PC-9 (cell line): Measurements from ENCODE around the gene GALNT9. TPM values are rescaled to one million over a fixed set of nuclear protein-coding genes. Genes with fewer than 3 reads are reported as not detected.

Experiments used
- BruUV-seq: library from RNA; stranded (reverse); fragments of 400-500 nt; replicated peaks from 2 replicates; lab custom pipeline; 2021; lab: Mats Ljungman, UMichigan
- CTCF ChIA-PET: fragments of 300-600 bp; sonication (Branson Sonifier 250); formaldehyde crosslinking; loops from one replicate; lab custom pipeline; 2022; ENCODE audit warnings: antibody characterized with exemption; lab: Charles Lee
- POLR2A ChIA-PET: fragments of 300-600 bp; sonication (Branson Sonifier 250); formaldehyde crosslinking; loops from one replicate; lab custom pipeline; 2022; ENCODE audit warnings: antibody characterized with exemption; ENCODE audit not compliant: unreplicated experiment; lab: Charles Lee
- DNase-seq, 2 experiments: peaks; one replicate each; pipeline versions ENCODE4 v3.0.0 to v3.0.0-alpha.2; 2015 to 2022; ENCODE audit warnings: mixed read lengths in 1 of 2
- H2AFZ ChIP-seq: fragments of 200-600 bp; sonication (generic); 2 replicates; pipeline ENCODE4 v1.8.1; 2017; ENCODE audit warnings: antibody characterized with exemption
- H3F3A ChIP-seq: fragments of 200-600 bp; sonication (generic); 2 replicates; pipeline ENCODE4 v1.8.1; 2017; ENCODE audit warnings: antibody characterized with exemption, mild to moderate bottlenecking, low read depth; ENCODE audit not compliant: insufficient read depth
- H3K27ac ChIP-seq: fragments of 200-600 bp; sonication (generic); 2 replicates; pipeline ENCODE4 v1.6.1; 2016; ENCODE audit warnings: mixed run types
- H3K27me3 ChIP-seq: fragments of 200-600 bp; sonication (generic); 2 replicates; pipeline ENCODE4 v1.6.1; 2016; ENCODE audit warnings: low read depth, mixed run types; ENCODE audit not compliant: insufficient read depth
- H3K36me3 ChIP-seq: fragments of 200-600 bp; sonication (generic); 2 replicates; pipeline ENCODE4 v1.6.1; 2016; ENCODE audit warnings: low read depth, mixed run types
- H3K4me1 ChIP-seq: fragments of 200-600 bp; sonication (generic); replicated peaks from 2 replicates; pipeline ENCODE4 v1.6.1; 2016; ENCODE audit warnings: mixed run types; ENCODE audit not compliant: insufficient read depth
- H3K4me2 ChIP-seq: fragments of 200-600 bp; sonication (generic); 2 replicates; pipeline ENCODE4 v1.6.1; 2017; ENCODE audit warnings: mixed run types
- H3K4me3 ChIP-seq: fragments of 200-600 bp; sonication (generic); 2 replicates; pipeline ENCODE4 v1.6.1; 2016; ENCODE audit warnings: mixed run types
- H3K79me2 ChIP-seq: fragments of 200-600 bp; sonication (generic); 2 replicates; pipeline ENCODE4 v1.6.1; 2017; ENCODE audit warnings: low read depth, mixed run types
- H3K9me2 ChIP-seq: fragments of 200-600 bp; sonication (generic); 2 replicates; pipeline ENCODE4 v1.8.1; 2017; ENCODE audit warnings: mild to moderate bottlenecking; ENCODE audit not compliant: insufficient read depth
- H3K9me3 ChIP-seq: fragments of 200-600 bp; sonication (generic); 2 replicates; pipeline ENCODE4 v1.8.1; 2016; ENCODE audit warnings: low read depth; ENCODE audit not compliant: insufficient read depth
- H4K20me1 ChIP-seq: fragments of 200-600 bp; sonication (generic); 2 replicates; pipeline ENCODE4 v1.8.1; 2017; ENCODE audit not compliant: insufficient read depth
- EZH2 ChIP-seq: fragments of 200-600 bp; sonication (generic); IDR thresholded peaks from 2 replicates; pipeline ENCODE4 v1.8.0; 2017; ENCODE audit warnings: antibody characterized with exemption, low read depth
- intact Hi-C: fragments of 100-400 bp; cut with micrococcal nuclease; formaldehyde crosslinking; loops from one replicate; pipeline ENCODE4 v1.10.0; 2022; ENCODE audit not compliant: unreplicated experiment
- total RNA-seq: library from RNA; stranded (reverse); gene quantifications from 2 replicates; pipeline ENCODE4 v1.2.3, GENCODE V29; 2021
- TF ChIP-seq, protein P1 (sequence below): fragments of 200-600 bp; sonication (generic); conservative IDR thresholded peaks from 2 replicates; pipeline ENCODE4 v1.6.1; 2017; ENCODE audit warnings: mixed run types, antibody characterized with exemption, mild to moderate bottlenecking, moderate library complexity

Gene GALNT9
- total RNA-seq, 1 experiment from 2014 or later, result 11.2 TPM

DNA sequence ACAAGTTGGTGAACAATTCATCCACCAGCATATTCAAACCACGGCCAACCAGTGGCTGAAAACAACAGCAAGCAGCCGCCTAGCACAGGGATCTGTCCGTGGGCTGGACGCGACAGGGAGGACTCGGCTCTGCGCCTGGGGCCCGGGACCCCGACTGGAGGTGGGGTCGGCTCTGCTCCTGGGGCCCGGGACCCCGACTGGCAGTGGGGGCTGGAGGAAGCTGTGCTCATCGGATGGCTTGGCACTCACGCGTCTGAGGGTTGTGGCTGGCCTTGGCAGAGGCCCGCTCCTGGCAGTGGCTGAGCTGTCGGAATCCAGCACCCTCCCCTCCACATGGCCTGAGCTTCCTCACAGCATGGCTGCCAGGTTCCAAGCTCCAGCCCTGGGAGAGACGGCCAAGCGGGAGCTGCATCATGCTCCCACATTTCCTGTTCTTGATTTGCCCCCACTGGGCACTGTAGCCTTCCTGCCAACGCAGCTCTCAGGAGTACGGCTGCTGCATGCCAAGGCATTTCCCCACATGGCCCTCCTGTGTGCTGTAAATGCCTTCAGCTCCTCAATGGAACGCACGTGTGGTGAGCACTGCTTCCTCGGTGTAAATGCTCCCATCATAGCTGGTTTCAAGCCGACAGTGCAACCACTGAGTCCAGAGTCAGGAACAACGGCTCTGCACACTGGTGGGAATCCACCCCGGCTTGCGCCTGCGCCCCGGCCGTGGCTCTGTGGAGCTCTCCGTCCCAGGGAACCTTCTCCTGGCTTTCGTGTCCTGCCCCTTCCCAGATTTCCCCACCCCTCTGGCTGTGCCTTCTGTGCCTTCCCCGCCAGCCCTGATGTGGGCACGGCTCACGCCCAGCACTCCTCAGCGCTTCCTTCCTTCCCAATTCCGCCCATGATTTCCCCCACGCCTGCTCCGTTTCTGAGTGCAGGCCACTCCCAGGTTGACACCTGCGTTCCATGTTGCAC is 7.3 kb upstream of the GALNT9 start:
- H3K4me2 ChIP-seq, result no peak overlapping the region
- no peaks in the 10 kb centered on the region for H3K36me3 ChIP-seq
- H3K4me1 ChIP-seq, result no peaks in the 10 kb centered on the region
- no peaks in the 10 kb centered on the region for H3K79me2 ChIP-seq
- BruUV-seq, result no TSS peak
- ChIA-PET POLR2A (no interaction called here), CTCF (interaction anchor here (0.5 to 0.6 kb wide), 2 partner anchors 118 to 1205 kb away, joined by 3 read pairs; no protein-coding TSS in a partner anchor)
- intact Hi-C loops, result no loop called here
- H3K27ac ChIP-seq, result no peak overlapping the region
- no peak for DNase-seq
- H3F3A ChIP-seq, result peaks cover 5% of the 10 kb centered on the region; the same call in 1 of the 2 replicates
- H4K20me1 ChIP-seq, result no peaks in the 10 kb centered on the region
- H2AFZ ChIP-seq, result no peak overlapping the region
- H3K4me3 ChIP-seq, result no peak overlapping the region
- TF ChIP-seq, protein P1, sequence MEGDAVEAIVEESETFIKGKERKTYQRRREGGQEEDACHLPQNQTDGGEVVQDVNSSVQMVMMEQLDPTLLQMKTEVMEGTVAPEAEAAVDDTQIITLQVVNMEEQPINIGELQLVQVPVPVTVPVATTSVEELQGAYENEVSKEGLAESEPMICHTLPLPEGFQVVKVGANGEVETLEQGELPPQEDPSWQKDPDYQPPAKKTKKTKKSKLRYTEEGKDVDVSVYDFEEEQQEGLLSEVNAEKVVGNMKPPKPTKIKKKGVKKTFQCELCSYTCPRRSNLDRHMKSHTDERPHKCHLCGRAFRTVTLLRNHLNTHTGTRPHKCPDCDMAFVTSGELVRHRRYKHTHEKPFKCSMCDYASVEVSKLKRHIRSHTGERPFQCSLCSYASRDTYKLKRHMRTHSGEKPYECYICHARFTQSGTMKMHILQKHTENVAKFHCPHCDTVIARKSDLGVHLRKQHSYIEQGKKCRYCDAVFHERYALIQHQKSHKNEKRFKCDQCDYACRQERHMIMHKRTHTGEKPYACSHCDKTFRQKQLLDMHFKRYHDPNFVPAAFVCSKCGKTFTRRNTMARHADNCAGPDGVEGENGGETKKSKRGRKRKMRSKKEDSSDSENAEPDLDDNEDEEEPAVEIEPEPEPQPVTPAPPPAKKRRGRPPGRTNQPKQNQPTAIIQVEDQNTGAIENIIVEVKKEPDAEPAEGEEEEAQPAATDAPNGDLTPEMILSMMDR, result no peak
- no peak for TF ChIP-seq EZH2
- peaks cover 98% of the 10 kb centered on the region for H3K27me3 ChIP-seq
- H3K9me3 ChIP-seq, result no peaks in the 10 kb centered on the region
- no peaks in the 10 kb centered on the region for H3K9me2 ChIP-seq

DNA sequence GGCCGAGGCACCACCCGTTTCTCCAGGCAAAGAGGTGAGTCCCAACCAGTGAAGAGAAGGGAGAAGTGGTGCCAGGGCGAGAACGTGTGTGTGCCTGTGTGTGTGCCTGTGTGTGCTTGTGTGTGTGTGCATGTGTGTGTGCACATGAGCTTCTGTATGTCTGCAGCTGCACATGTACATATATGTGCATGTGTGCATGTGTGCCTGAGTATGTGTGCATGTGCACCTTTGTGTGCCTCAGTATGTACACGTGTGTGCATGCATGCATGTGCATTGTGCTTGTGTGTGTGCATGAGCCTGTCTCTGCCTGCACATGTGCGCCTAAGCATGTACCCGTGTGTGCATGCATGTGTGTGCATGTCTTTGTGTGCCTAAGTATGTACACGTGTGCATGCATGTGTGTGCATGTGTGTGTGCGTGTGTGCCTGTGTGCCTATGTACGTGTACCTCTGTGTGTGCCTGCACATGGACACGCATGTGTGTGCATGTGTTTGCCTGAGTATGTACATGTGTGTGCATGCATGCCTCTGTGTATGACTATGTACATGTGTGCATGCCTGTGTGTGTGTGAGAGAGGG is 5.9 kb upstream of the GALNT9 start:
- no peaks in the 10 kb centered on the region for H3K79me2 ChIP-seq
- H3K9me2 ChIP-seq, result no peaks in the 10 kb centered on the region
- no peak overlapping the region for H2AFZ ChIP-seq
- intact Hi-C loops, result no loop called here
- no peaks in the 10 kb centered on the region; the same call in 1 of the 2 replicates for H3K9me3 ChIP-seq
- H3K4me3 ChIP-seq, result no peak overlapping the region
- H3K36me3 ChIP-seq, result no peaks in the 10 kb centered on the region
- no peak for TF ChIP-seq EZH2
- TF ChIP-seq, protein P1, result no peak
- peaks cover 14% of the 10 kb centered on the region; the same call in 1 of the 2 replicates for H3F3A ChIP-seq
- H3K4me1 ChIP-seq, result no peaks in the 10 kb centered on the region
- H3K27me3 ChIP-seq, result peaks cover 98% of the 10 kb centered on the region
- BruUV-seq, result no TSS peak
- ChIA-PET POLR2A (no interaction called here), CTCF (no interaction called here)
- no peak for DNase-seq
- no peak overlapping the region for H3K27ac ChIP-seq
- H3K4me2 ChIP-seq, result no peak overlapping the region
- H4K20me1 ChIP-seq, result no peaks in the 10 kb centered on the region

DNA sequence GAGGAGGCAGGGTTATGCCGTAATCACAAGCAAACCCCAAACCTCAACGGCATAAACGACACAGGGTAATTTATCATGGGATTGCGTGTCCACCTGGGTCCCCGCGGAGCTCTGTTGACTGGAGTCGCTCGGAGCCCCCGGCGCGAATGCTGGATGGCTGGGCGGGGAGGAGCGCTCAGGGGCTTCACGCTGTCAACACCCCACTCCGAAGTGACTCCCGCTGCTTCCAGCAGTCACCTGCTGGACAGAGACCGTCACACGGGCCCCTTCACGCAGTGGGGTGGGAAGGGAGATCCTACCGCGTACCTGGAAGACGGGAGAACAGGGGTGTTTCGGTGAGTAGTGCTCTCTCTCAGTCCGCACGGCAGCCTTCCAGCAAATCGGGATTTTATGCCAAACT is 4.4 kb upstream of the GALNT9 start:
- H3K27me3 ChIP-seq, result peaks cover 85% of the 10 kb centered on the region

More for the DNA sequence above, 4.4 kb upstream of the GALNT9 start:
- intact Hi-C loops, result loop anchor here (1.0 kb wide), 1 partner anchor 44 kb away; no protein-coding TSS in a partner anchor
- Histone ChIP-seq H3K36me3 (no peaks in the 10 kb centered on the region), H3K27ac (no peak overlapping the region), H3K4me1 (no peaks in the 10 kb centered on the region), H3F3A (peaks cover 14% of the 10 kb centered on the region; the same call in 1 of the 2 replicates), H3K4me2 (no peak overlapping the region), H3K9me2 (no peaks in the 10 kb centered on the region), H3K79me2 (no peaks in the 10 kb centered on the region), H4K20me1 (no peaks in the 10 kb centered on the region), H3K4me3 (no peak overlapping the region), H2AFZ (no peak overlapping the region), H3K9me3 (no peaks in the 10 kb centered on the region; the same call in 1 of the 2 replicates)
- no peak for DNase-seq
- BruUV-seq, result no TSS peak
- no peak for TF ChIP-seq EZH2
- TF ChIP-seq, protein P1, result no peak
- POLR2A ChIA-PET, result no interaction called here
- CTCF ChIA-PET, result no interaction called here
